ENCODE measurements around the gene IL1R1.

Gene IL1R1

DNA sequence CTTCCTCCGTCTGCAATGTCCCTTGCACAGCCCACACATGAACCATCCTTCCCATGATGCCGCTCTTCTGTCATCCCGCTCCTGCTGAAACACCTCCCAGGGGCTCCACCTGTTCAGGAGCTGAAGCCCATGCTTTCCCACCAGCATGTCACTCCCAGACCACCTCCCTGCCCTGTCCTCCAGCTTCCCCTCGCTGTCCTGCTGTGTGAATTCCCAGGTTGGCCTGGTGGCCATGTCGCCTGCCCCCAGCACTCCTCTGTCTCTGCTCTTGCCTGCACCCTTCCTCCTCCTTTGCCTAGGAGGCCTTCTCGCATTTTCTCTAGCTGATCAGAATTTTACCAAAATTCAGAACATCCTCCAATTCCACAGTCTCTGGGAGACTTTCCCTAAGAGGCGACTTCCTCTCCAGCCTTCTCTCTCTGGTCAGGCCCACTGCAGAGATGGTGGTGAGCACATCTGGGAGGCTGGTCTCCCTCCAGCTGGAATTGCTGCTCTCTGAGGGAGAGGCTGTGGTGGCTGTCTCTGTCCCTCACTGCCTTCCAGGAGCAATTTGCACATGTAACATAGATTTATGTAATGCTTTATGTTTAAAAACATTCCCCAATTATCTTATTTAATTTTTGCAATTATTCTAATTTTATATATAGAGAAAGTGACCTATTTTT is 35.4 kb downstream of the IL1R1 start:
- DNase-seq: no peak

DNA sequence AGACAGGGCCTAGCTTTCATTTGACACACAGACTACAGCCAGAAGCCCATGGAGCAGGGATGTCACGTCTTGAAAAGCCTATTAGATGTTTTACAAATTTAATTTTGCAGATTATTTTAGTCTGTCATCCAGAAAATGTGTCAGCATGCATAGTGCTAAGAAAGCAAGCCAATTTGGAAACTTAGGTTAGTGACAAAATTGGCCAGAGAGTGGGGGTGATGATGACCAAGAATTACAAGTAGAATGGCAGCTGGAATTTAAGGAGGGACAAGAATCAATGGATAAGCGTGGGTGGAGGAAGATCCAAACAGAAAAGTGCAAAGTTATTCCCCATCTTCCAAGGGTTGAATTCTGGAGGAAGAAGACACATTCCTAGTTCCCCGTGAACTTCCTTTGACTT is 36.5 kb downstream of the IL1R1 start:
- DNase-seq: no peak

DNA sequence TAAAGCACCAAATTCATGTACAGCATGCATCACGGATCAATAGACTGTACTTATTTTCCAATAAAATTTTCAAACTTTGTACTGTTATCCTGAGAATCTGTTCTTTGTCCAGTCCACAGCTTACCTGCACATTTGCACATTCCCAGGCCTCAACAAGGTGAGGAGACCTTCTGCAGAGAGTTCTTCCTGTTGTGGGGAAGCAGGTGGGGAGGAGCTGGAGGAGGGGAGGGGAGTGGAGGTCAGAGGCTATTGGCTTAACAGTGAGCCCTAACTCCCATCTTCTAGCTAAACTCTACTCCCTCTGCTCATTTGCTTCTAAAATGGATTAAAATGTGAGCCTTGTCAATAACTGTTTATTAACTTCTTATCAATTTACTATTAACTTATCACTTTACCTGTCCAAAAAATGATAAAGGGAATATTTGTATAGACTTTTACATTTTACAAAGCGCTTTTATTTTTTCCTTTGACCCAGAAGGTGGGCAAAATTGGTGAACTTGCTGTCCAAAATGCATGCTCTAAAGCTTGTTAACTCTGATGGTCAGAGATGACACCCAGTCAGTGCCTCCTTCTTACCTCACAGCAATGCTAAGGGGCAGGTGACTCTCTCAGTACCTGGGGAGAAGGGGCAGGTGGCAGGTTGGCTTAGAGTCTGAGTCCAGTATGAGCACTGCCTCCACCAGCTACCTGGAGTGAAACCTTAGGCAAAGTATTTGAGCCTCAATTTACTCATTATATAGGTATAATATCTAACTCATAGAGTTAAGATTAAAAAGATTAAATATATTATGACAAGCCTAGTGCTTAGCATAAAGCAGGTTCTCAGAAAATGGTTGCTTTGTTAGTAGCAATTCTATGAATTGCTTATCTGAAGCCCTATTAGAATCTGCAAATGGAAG is 37.5 kb downstream of the IL1R1 start:
- DNase-seq: no peak

DNA sequence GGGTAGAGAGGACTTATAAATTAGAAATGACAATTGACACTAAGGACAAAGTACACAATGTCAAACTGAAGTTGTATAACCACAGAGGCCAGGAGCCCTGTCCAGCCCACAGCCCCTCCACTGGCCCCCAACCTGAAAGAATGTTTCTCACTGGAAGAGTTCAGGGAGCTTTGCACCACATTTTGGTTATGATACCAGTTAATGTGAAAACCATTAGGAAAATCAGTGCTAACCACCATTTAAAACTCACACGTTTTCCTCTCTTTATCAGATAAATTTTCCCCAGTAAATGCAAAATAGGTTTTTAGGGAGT is 38.1 kb downstream of the IL1R1 start:
- no peak for DNase-seq

DNA sequence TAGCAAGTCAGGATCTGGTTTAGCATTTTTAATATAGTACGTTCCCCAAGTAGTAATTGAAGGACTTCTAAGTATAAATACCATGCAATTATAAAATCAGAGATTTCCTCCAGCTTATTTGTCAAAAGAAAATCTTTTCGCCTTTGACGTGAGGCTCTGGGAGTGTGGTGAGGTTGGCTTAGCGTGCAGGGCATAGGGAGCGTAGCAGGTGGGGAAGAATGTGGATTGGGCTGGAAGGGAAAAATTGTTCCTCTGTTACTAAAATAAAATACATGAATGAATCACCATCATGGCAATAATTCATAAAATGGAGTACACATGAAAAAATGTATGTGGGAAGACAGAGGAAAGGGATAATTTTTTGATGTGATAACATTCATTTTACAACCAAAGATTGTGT is 38.8 kb downstream of the IL1R1 start:
- no peak for DNase-seq

DNA sequence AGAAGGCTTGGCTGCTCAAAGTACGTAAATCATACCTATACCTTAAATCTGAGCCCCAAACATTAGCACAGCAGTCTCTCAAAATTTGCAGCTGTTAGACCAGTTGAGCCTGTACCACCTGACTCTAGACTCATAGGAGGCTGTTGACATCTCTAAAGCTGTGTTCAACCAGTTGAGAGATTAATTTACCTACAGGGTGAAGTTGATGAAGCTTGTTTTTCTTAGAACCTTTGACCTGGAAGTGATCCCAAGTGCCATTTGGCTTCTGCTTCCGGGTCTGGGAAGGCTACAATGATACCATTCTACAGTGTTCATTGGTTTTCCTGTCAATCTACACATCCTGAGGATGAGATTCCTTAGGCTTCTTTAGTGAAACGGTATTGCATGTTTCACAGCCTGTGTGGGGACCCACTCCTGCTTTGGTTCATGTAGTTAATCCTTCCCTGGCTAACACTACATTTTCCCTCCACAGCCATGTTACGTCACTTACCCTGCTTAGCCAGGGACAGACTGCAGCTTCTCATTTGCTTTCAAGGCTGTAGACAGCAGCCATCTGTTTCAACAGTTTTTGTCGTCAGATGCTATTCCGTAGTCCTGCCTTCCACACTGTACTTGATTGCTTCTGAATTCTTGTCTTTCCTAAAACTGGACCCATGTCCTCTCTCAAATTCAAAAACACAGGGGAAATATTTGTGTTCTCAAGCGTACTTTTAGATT is 39.5 kb downstream of the IL1R1 start:
- no peak for DNase-seq

DNA sequence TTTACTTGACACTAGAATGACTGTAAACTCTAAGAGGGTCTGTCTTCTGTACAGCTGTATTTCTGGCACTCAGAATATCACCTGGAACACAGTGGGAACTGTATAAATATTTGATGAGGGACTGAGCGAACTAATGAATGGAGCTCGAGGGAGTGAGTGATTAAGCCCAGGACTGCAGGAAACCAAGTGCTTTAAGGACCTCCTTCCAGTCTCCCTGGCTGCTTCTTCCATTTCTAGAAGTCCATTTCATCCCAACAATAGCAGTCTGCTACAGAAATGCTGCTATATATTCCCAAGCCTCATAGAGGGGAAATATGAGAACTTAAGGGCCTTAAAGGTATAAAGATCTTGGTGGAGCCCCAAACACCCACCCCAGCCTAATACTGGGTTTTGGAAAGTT is 41.5 kb downstream of the IL1R1 start:
- no peak for DNase-seq

DNA sequence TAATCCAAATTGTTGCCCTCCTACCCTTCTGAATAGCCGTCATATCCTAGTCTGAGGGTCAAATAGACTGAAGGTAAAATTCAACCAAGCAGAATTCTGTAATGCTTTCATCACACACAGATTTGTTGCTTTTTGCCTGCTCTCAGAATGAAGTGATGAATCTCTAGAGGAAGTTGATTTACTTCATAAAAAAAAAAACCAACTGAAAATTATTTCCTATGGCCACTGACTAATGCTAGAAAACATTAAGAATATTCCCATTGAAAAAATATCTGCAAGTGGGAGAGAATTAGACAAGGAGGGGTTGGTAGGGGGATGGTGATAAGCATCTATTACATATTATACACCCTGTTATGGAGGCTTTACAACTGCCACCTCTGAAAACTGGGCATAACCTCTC is 42.0 kb downstream of the IL1R1 start:
- DNase-seq: no peak

DNA sequence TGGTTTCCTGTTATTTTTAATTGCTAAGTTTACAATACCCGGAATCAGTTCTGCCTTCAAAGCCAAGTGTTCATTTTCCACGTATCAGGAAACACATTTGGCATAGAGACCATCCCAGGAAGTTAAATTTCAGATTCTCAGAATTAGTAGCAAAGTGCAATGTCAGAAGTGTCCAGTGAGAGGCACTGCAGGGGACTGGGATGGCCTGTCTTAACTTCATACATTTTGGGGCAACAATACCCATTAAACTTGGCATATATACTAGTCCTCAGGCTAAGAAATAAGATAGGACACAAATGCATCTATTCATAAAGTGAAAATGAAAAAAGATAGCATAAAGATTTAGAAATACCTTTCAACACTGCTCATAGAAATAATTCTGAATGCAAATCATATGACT is 42.8 kb downstream of the IL1R1 start:
- peak; percentile 19 for DNase-seq

DNA sequence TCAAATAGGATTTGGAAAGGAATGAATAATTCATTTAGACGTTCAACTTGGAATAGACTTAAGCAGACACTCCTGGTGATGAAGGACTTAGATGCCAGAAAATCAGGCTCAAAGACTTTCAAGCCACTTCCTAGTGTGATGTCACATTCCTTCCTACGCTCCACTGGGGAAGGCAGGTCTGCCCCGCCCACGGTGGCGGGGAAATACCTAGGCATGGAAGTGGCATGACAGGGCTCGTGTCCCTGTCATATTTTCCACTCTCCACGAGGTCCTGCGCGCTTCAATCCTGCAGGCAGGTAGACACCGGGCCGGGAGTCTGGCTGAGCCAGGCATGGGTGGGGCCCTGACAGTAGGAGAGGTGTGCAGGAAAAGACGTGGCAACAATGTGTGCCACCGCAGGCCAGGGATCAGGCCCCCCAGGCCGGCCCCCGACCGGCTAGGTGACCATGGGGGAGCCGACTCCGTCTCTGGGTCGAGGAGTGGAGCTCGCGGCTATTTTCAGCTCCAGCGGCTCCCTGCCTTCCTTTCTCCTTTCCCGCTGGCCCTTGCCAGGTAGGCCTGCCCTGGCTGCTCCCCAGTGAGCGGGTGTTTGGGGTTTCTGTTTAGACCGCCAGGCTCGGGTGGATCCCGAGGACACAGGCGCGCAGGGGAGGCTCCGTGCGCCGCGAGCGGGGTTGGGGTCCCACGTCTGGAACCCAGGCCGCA is 44.4 kb downstream of the IL1R1 start, which contains the start of gene IL1RL2:
Gene IL1RL2 (plus strand): TSS at position 233 of the 705 bp plus-strand sequence. CDS start 845 bp downstream, outside the sequence.
- DNase-seq: no peak

DNA sequence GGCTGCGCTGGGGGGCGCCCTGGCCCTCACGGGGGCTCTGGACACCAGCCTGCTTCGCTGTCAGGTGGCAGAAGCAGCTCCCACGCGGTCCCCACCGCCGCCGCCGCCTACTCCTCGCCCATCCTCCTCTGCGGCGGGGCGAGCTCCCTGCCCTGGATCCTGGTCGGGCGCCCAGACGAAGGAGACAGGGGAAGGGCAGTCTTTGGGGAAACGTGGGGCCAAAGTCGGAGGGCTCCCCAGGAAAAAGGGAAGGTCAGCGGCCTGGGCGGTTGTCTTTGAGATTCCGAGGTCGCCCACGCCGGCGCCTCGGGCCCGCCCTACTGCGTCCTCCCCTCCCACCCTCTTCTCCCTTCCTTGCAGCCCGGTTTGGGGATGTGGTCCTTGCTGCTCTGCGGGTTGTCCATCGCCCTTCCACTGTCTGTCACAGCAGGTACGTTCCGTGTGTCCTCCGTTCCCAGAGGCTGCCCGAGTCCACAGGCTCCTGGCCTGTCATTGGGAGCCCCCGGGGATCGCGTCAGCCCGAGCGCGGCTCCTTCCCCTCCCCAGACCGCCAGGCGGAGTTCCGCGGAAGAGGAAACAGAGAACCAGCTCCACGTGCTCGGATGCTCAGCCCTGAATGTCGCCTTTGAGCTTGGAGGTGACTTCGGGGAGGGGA is 45.1 kb downstream of the IL1R1 start:
- peak; percentile 53 for DNase-seq

DNA sequence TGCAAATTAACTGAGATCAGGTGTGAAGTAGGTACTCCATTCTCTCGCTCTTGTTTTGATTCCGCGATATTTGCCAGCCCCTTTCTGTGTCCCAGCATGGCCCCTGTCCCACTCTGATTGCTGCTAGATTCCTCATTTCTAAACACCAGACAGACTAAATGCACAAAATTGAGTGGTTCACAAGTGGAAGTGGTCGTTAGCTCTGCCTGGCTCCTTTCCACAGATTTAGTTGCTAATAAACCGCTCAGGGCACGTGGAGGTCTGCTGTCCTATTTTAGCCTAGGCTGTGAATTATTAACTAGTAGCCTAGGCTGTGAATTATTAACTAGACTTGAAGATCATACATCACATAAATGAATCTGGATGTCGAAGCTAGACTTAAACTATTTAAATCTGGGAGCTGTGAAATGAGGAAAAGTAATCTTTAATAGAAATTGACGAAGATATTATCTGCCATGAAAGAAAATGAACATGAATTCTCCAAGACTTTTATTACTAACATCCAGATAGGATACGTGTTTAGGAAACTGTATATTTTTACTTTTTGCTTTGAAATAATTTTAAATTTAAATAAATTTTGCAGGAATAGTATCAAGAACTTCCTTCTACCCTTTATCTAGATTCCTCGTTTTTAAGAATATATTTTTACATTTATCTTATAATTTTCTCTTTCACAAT is 48.0 kb downstream of the IL1R1 start:
- DNase-seq: no peak

DNA sequence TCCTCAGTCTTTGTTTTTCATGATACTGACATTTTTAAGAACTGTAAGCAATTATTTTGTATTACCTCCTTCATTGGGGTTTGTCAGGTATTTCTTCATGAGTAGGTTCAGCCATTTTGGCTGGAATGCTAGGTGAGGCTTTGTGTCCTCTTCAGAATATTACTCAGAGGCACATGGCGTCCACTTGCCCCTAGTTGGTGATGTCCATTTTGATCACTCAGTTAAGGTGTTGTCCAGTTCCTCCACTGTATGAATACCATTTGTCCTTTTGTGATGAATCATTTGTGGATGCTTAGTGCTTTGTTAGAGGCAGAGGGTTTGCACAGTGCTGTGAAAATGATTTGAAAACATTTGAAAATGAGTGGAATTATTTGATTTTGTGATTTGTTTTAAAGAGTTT is 49.0 kb downstream of the IL1R1 start:
- DNase-seq: no peak

DNA sequence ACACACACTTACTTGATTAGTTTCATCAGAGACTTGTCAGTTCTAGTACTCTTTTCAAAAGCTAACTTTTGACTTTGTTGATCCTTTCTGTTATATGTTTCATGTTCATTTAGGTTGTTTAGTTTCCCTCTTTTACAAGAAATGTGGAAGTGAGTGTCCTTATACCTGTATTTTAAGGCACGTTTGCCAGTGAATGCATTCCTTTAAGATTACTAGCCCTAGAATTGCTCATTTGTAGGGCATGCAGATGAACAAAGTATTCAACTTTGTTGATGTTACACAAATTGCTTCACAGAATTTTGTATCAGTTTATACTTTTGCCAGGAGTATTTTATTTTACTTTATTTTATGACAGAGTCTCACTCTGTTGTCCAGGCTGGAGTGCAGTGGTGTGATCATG is 50.5 kb downstream of the IL1R1 start:
- no peak for DNase-seq

DNA sequence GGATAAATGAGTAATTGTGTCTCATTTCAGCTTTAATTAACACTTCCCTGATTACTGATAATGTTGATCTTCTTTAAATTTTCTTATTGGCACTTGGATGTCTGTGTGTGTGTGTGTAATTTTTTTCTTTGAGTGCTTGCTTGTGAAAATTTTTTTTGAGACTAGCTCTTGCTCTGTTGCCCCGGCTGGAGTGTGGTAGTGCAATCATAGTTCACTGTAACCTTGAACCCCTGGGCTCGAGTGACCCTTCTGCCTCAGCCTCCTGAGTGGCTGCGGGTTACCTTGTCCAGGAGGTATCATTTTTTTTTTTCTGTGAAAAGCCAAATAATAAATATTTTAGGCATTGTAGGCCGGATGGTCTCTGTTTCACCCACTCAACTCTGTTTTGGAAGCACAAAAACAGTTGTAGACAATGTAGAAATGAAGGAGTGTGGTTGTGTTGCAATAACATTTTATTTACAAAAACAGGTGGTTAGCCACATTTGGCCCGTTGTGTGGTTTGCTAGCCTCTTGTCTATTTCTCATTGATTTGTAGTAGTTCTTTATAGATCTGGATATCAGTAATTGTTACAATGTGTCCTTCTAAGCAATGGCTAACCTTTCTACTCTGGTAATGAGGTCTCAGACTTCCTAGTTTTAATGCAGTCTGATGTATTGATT is 52.2 kb downstream of the IL1R1 start:
- no peak for DNase-seq

DNA sequence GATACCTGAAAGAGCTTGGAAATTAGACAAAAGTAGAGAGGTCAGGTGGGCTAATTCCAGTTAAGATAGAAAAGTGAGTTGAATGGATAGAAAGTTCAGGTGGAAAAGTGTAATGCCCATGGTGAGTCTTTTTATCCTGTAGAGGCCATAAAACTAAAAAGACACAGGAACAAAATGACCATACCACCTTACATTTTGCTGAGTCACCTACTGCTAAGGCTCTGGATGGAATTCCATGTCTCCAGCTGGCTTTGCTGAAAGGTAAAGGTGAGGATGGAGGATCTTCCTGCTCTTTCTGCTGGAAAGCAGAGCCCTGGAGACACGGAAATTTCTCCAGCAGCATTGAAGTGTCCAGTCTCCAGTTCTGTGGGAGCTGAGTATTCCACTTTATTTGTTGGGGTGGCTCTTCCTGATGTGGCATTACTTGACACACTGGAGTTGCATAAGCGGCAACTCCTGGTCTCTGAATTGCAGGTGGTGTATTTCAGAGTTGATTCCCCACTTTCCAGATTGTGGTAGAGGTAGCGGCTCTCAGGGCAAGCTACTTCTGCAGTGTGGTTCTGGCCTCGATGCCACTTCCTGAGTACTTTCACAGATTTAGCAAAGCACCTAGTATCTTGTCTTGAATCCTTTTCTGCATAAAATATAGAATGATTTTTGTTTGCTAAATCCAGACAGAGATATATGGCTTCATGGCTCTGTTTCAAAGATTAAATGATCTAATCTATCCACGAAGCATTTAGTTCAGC is 55.0 kb downstream of the IL1R1 start:
- DNase-seq: no peak

DNA sequence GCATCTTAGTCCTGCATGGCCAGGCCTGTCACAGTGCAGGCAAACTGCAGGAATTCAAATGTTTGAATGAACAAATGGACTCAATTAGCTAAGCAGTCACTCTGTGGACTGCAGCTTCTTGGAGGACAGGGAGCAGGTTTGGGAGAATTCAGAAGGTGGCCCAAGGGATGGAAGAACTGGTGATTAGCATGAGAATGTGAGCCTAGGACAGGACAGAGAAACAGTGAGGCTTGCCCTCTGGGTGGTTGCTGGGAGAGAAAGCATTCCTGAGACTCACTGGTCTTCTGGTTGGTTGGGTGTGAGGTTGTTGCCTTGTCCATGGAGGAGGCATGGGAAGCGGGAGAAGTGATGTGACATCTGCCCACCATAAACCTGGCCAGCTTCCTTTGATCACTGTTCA is 58.0 kb downstream of the IL1R1 start:
- no peak for DNase-seq

DNA sequence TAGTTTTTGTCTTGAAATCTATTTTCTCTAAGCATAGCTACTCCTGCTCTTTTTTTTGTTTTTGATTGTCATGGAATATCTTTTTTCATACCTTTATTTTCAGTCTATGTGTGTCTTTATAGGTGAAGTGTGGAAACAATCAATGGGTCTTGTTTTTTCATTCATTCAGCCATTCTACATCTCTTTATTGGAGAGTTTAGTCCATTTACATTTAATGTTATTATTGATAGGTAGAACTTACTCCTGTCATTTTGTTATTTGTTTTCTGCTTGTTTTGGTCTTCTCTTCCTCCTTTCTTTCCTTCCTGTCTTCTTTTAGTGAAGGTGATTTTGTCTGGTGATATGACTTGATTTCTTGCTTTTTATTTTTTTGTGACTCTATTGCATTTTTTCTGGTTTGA is 62.1 kb downstream of the IL1R1 start:
- no peak for DNase-seq

DNA sequence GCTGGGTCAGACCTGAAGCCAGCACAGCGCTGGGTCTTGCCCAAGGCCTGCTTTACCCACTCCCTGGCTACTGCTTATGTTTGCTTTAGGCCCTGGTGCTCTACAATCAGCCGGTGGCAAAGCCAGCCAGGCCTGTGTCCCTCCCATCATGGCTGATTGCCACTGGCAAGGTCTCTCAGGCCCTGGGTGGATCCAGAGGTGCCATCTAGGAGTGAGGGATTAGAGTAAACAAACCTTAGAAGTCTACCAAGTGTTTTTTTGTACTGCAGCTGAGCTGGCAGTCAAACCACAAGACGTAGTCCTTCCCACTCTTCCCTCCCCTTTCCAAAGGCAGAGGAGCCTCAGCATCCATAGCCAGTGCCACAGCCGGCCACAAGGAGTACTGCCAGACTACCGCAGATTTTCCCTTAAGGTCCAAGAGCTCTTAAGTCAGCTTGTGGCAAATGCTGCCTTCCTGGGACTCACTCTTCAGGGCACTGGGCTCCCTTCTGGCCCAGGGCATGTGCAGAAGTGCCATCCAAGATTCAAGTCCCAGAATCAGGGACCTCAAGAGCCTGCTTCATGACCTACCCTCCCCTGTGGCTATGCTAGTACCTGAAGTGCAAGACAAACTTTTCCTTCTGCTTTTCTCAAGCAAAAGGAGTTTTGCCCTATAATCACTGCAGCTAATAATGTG is 64.3 kb downstream of the IL1R1 start:
- DNase-seq: no peak

DNA sequence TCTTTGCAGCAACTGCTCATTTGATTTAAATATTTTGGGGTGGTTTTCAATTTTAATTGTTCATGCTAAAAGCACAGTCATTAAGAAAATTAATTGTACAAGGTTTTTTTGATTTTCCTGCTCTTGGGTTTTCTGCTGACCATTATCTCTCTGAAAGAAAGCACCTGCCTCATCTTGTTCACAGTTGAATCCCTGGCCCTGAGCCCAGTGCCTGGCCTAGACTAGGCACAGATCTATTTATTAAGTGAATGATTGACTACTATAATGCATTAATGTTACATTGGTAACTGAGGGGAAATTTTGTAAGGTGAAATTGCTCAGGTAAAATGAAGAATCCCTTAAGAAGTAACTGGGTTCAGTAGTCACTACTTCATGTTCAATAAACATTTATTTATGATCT is 66.2 kb downstream of the IL1R1 start:
- DNase-seq: no peak

Measured in activated CD4-positive, alpha-beta T cell treated with anti-CD3 and anti-CD28 coated beads, Interleukin-2, Interleukin-6, amounts not matched to agents 100 ng/mL and 50 ng/mL, durations not matched to agents 16 hours and 8 hours (primary cell).